Coronary artery (tissue), 2 donors: ENCODE results near the gene CDK8.

Experiments
- DNase-seq: peaks from one replicate; pipeline ENCODE4 v3.0.0-alpha.2; 2017; ENCODE audit warnings: low spot score
- H3K27ac ChIP-seq, 2 donors: fragments of 200-600 bp; sonication (generic); one replicate each; pipeline ENCODE4 v1.5.1; 2016 to 2019
- H3K4me3 ChIP-seq: fragments of 200-600 bp; sonication (generic); 2 replicates; pipeline ENCODE4 v1.5.1; 2016; ENCODE audit warnings: mild to moderate bottlenecking, moderate library complexity
- TF ChIP-seq, protein P1 (sequence below): fragments of 200-600 bp; sonication (generic); IDR thresholded peaks from one replicate; pipeline ENCODE4 v1.5.1; 2019; ENCODE audit warnings: antibody characterized with exemption

Gene CDK8

DNA sequence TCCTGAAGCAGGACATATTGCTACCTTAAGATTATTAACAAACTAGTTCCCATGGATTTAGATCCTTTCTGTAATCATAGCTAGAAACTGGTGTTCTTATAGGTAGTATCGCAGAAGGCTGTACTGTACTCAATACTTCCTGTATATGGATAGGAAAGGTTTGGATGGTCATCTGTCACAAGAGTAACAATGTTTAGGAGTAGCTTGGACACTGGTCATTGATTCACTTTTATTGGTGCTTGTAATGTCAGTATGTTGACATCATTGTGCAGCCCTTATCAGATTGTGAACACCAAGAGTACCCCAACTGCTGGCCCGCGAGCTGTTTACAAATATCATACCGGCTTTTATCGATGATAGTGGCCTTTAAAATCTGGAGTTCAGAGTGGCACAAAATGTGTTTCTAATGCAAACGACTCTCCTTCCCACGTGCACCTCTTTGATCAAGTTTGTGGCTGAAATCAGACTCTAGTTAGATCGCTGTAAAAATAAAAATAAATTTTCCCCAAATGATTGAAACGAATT, 605 bp upstream of the CDK8 start:
- TF ChIP-seq, protein P1, sequence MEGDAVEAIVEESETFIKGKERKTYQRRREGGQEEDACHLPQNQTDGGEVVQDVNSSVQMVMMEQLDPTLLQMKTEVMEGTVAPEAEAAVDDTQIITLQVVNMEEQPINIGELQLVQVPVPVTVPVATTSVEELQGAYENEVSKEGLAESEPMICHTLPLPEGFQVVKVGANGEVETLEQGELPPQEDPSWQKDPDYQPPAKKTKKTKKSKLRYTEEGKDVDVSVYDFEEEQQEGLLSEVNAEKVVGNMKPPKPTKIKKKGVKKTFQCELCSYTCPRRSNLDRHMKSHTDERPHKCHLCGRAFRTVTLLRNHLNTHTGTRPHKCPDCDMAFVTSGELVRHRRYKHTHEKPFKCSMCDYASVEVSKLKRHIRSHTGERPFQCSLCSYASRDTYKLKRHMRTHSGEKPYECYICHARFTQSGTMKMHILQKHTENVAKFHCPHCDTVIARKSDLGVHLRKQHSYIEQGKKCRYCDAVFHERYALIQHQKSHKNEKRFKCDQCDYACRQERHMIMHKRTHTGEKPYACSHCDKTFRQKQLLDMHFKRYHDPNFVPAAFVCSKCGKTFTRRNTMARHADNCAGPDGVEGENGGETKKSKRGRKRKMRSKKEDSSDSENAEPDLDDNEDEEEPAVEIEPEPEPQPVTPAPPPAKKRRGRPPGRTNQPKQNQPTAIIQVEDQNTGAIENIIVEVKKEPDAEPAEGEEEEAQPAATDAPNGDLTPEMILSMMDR, result no peak

DNA sequence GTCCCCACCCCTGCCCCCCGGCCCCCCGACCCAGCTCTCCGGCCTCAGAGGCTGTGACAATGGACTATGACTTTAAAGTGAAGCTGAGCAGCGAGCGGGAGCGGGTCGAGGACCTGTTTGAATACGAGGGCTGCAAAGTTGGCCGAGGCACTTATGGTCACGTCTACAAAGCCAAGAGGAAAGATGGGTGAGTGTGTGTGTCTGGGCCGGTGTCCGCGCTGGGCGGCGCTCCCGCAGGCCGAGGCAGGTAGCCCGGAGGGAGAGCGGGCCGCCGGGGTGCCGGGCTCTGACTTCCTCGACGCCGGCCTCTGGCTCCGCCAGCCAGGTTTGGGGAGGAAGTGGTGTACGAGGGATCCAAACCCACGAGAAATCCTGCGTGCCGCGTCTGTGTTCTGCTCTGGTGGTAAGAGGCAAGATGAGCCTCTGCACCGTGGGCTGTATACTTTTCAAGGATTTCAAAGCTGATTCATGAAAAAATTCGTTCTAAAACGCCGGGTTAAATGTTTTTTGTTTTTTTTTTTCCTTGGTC, 718 bp downstream of the CDK8 start:
- TF ChIP-seq, protein P1, result no peak
- peak; percentile 79 for DNase-seq
- Histone ChIP-seq H3K4me3 (peak overlapping the region; percentile 89), H3K27ac (peak overlapping the region; percentile 76 to 98)

More for the DNA sequence above, 605 bp upstream of the CDK8 start:
- Histone ChIP-seq H3K27ac (peak overlapping the region; percentile 76 to 98), H3K4me3 (peak overlapping the region; percentile 89)
- DNase-seq, result no peak

DNA sequence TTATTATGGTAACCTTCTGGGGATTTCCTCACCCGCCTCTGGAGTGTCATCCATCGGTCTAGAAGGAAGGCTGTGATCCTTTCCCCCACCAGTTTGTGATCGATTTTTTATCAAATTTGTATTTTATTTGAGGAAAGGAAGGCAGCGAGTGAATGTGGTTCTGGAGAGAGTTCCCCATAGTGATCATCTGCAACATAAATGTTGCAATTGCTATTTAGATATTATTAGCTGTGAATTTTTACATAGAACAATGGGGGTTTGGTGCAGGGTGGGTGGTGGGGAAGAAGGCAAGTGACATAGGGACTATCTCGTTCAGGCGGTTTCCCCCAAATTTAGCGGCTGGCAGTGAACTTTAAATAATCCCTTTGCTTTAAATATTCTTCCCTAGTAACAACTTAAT, 1.2 kb downstream of the CDK8 start:
- TF ChIP-seq, protein P1, result no peak
- DNase-seq, result no peak
- no peak overlapping the region for H3K27ac ChIP-seq
- peak overlapping the region; percentile 89 for H3K4me3 ChIP-seq

DNA sequence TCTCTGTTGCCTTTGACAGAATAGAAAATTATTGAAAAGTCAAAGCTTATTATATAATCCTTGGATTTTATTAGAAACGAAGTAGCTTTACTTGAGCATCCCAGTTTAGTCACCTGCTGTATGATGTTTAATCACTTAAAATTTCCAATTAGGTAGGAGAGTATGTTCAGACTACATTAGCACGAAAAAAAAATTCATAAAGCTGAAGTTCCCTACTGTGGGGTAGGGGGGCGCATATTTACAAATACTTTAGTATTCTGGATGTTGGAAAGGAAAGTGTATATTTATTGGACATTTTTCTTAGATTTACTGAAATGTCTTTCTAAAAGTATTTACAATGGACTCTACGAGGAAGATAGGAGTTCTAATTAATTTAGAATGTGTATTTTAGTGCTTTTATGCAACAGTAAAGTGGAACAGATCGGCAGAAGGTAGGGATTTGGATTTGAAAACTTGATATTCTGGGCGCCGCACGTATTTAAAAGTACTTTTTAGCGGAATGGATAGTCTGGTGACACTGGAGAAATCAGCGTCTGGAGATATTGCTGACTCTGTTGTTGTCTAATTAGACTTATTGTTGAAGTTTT, 1.9 kb downstream of the CDK8 start:
- DNase-seq, result no peak

DNA sequence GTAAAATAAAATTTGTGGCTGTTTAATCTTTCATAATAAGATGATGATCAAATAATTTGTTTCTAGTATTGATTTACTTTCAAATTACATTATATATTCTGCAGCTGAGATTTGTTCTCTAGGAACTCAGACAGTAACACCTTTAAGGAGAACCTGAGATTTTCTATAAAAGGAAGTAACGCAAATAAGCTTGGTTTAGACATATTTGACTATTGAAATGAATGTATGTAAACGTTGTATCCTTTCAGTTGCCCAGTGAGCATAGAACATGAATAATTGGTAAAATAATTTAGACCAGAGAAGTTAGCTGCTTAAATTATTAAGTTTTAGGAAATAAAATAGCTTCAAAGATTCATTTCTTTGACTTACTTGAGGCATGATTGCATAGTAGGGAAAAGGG, 3.1 kb downstream of the CDK8 start:
- TF ChIP-seq, protein P1, result no peak

More for the DNA sequence above, 1.9 kb downstream of the CDK8 start:
- no peak overlapping the region for H3K27ac ChIP-seq
- TF ChIP-seq, protein P1, result no peak
- peak overlapping the region; percentile 89 for H3K4me3 ChIP-seq

DNA sequence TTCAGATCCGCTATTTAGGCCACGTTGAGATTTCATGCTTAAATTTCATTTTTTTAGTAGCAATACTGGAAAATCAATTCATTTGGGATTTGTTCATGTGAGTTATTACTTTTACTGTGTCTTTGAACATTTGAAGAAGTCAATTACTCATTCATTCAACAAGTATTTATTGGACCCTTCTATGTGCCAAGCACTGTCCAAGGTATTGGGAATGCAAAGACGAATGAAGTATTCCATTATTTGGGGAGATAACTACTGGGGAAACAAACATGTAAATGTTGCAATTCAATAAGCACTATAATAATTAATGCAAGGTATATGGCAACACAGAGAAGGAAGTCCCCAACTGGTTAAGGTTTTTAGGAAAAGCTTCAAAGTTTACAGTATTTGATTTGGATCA, 5.7 kb downstream of the CDK8 start:
- no peak overlapping the region for H3K27ac ChIP-seq
- no peak for DNase-seq
- TF ChIP-seq, protein P1, result no peak
- H3K4me3 ChIP-seq, result no peak overlapping the region

More for the DNA sequence above, 3.1 kb downstream of the CDK8 start:
- Histone ChIP-seq H3K4me3 (no peak overlapping the region), H3K27ac (no peak overlapping the region)
- no peak for DNase-seq

DNA sequence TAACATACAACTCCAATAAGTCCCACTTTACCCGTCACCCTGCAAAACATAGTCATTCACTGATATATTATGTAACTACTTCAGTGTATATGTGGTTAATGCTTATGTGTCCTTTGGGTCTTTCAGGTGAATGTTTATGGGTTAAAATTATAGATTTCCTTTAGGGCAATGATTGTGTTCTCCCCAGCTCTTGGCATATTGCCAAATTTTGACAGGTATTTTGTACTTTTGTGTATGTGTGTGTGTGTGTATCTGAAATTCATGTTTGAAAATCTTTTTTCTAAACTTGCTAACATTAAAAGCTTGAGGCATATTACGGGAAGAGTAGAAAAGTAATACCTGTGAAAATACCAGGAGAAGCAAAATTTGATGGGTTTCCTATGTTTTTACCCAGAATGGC, 8.2 kb downstream of the CDK8 start:
- no peak for DNase-seq
- Histone ChIP-seq H3K27ac (no peak overlapping the region), H3K4me3 (no peak overlapping the region)
- TF ChIP-seq, protein P1, result no peak
